Activated CD4-positive, alpha-beta T cell treated with anti-CD3 and anti-CD28 coated beads, Interleukin-10, Interleukin-2, amounts not matched to agents 100 ng/mL and 50 ng/mL, durations not matched to agents 16 hours and 8 hours (primary cell): ENCODE results near the gene CREG1.
"Not testable (repeated sequence)": the region's sequence is repeated elsewhere in the genome, so short reads cannot be mapped to it uniquely, and the experiment has no call there.

ENCODE experiments used
- DNase-seq: peaks from one replicate; pipeline ENCODE4 v3.0.0-alpha.2; 2020

The CREG1 gene

DNA sequence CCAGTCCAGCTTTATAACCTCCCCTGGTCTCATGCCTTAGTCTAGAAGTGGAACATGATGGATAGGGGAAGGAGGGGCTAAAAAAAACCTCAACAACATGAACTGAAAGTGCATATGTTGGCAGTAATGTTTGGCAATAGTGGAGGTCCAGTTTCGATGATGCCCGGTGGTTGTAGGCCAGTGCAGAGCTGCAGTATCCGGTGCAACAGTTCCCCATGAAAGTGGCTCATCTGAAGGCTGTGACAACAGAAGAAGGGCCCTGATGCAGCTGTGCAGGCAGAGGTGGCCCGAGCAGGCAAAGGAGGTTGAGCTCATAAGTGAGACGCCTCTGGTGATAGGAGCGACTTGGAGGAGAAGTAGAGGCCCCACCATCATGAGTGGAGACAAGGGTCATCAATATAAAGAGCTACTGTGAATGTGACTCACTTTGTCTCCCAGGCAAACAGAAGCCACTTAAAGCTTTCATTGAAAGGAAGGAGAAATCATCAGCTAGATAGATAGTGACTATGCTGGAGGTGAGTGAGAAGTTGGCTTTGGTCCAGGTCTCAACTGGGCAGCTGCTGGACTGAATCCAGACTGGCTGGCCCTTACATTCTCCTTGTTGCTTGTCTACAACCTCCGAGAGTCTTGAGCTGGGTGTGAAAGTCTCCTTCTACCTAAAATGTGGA, 10.2 kb upstream of the CREG1 start:
- no peak for DNase-seq

DNA sequence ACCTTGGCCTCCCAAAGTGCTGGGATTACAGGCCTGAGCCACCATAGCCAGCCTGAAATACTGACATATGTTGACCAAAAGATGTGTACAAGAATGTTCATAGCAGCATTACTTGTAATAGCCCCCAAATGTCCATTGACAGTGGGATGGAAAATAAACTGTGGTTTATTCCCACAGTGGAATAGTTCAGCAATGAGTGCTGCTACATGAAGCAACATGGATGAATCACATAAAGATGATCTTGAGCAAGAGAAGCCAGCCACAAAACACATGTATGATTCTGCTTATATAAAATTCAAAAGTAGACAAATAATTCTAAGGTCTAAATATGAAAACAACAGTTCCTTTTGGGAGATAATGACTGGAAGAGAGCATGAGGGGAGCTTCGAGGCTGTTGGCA, 9.1 kb upstream of the CREG1 start:
- no peak for DNase-seq

DNA sequence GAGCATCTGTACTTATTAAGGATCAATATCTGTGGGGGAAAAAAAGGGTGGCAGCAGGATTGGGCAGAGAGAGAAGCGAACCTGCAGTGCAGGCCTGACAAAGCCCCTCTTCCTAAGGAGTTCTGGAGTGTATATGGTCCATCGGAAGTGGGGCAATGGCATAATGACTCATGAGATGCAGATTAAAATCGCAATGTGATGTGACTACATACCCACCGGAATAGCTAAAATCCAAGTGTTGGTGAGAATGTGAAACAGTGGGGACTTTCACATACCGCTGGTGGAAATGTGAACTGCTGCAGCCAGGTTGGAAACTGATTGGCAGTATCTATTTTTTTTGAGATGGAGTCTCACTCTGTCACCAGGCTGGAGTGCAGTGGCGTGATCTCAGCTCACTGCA, 8.2 kb upstream of the CREG1 start:
- no peak for DNase-seq

DNA sequence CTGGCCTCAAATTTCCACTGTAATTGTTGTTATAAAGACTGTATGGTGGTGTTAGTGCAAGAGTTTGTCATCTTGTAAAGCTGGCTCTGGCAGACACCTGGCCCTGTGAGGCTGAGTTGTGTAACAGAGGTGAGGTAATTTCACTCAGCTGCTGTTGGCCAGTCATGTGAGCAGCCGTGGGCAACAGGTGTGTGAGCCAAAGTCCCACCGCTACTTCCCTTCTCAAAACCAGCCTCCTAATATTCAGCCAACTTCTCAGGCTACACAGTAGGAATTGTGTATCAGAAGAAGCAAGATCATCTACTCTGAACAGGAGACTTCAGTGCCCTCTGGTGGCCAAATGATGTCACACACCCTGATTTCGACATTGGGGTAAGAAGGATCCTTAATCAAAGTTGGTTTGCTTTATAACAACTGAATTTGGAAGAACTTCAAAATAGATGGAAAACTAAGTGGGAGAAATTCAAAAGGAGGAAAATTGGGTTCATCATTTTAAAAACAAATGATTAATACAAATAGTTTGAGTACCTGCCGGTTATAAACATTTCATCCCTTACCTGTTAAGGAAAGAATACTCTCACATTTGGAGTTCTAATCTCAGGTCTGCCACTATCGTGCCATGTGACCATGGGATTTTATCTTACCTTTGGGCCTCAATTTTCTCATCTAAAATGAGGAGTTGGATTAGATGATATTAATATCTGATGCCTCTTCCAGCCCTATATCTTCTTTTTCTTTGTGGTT, 2.6 kb upstream of the CREG1 start:
- peak; percentile 79 for DNase-seq

DNA sequence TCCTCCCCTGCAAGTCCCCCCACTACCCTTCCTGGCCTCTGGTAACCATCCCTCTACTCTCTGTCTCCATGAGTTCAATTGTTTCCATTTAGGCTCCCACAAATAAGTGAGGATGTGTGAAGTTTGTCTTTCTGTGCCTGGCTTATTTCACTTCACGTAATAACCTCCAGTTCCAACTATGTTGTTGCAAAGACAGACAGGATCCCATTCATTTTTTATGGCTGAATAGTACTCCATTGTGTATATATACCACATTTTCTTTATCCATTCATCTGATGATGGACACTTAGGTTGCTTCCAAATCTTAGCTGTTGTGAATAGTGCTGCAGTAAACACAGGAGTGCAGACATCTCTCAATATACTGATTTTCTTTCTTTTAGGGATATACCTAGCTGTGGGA, 1.5 kb upstream of the CREG1 start:
- DNase-seq, result not testable (repeated sequence)

DNA sequence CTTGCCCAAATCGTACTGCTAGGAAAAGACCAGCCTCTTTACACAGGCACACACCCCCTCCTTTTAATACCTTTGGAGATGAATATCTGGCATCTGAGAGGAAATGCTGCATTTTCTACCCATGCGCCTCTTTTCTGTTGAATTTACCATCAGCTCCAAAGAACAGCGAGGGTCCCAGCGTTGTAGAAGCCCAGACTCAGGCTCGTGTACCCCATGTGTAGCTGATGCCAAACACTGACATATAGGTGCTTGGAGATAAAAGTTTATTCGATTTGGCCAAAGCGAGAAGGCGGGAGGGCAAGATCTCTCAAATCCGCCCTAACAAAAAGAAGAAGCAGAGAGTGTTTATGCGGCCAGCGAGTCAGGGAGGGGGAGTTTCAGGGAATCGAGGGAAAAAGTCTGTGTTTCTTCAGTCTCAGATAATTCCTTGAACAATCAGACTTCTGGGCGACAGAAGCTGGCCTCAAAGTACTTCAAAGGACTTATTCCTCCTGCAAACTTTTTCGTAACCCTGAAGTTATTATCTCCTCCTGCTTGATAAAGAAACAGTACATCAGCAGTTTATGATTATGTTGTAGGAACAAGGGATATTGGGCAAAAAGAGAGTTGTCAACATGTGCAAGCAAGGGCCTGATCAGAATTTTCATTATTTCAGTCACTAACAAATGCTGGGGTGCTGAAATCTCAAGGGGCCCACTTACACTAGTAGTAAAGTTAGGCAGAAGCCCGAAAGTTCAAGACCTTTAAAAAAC, 642 bp upstream of the CREG1 start:
- no peak for DNase-seq

DNA sequence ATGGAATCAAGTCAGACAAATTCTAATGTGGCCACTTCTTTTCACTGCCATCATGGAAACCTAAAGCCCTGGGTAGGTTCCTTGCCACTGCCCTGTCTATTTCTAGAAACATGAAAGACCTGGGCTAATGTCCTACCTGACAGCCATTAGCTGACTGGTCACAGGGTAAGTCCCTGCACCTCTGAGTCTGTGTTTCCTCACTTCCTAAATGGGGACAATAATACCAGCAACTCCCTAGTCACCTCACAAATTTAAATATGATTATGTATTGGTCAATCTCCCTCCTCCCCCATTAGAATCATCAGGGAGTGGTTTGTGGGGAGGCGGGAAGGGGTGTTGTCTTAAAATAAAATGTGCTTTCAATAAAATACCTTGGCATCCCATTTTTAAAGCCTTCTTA, 2.2 kb downstream of the CREG1 start:
- peak; percentile 26 for DNase-seq

DNA sequence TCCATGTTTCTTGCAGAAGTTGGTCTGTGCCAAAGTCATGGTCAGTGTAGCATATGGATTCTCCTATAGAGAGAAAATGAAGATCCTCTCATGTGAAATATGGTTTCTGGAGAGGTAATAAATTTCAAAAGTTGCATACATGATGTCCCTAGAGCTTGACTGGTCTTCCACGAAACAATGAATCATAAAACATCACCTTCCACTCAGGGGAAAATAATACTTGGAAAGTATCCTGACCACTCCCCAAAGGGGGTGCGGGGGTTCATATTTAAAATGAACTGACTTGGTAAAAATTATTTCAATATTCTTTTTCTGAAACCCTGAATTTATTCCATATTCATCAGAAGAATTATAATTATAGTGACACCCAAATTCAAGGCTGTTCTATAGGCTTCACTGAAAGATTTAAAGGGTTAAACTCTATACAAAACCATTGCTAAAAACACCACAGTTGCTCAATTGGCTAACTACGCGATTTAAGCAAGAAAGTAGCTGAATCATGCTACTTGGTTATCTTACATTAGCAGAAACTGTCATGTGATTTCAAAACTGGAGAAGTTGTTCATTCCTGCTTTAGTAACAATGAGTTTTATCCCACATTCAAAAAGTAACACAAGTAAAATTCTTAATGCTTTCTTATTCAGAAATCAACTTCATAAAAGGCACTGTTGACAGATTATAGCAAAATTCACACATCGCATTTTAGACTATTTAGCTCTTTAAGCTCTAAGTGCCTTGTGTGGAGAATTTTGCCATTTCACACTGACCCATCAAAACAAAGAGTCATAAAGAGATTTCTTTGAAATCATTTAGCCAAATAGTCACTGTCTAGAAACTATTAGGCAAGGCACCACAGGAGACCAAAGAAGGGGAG, 5.3 kb downstream of the CREG1 start:
- DNase-seq, result peak; percentile 42

DNA sequence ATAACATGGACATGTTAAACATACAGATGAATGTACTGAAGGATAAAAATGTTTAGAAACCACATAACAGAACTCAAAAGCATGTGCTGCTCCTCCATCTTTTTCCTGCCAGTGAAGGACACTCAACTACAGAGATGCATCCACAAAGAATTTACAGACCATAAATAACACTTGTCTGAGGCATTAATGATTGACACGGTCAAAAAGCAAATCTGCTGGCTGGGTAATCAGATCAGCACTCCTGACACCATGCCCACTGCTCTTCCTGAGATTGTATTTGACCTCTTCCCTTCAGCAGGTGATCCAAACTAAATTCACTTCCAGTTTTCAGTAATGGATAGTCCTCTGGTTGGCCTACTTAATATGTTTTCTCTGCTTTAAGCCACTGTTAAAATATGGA, 6.6 kb downstream of the CREG1 start:
- no peak for DNase-seq

DNA sequence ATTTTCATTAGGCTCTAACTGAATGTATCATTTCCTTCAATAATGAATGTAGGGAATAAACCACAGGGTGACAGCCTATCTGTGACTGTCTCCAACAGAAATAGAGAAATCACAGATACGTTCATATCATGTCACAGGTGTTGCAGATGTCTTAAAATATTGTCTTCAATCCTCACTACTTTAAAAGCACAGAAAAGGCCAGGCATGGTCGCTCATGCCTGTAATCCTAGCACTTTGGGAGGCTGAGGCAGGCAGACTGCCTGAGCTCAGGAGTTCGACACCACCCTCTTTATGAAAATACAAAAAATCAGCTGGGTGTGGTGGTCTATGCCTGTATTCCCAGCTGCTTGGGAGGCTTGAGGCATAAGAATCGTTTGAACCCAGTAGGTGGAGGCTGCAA, 8.2 kb downstream of the CREG1 start:
- no peak for DNase-seq

DNA sequence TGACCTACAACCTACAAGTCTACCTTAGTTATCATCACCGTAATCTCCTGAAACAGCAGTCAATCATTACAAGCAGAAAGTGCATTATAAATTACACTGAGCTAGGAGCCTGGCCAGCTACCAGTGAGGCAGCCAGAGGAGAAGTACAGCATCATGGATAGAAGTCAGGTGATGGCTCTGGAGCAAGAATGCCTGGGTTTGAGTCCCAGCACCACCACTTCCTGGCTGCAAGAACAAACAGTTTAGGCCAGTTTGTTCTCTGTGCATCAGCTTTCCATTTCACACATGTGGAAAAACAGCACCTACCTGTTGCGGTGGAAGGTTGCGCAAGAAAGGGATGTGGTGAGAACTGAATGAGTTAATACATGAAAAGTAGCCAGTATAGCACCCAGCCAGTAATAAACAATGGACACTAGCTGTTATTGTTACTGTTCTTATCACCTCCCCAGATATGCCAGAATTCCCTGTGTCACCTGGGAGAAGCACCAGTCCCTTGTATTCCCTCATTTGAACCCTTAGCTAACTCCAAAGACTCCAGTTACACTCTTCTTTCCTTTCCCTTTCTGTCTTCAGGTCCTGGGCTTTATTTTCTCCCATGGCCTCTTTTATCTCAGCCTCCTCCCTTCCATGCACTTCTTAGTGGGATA, 9.0 kb downstream of the CREG1 start:
- DNase-seq, result peak; percentile 82

DNA sequence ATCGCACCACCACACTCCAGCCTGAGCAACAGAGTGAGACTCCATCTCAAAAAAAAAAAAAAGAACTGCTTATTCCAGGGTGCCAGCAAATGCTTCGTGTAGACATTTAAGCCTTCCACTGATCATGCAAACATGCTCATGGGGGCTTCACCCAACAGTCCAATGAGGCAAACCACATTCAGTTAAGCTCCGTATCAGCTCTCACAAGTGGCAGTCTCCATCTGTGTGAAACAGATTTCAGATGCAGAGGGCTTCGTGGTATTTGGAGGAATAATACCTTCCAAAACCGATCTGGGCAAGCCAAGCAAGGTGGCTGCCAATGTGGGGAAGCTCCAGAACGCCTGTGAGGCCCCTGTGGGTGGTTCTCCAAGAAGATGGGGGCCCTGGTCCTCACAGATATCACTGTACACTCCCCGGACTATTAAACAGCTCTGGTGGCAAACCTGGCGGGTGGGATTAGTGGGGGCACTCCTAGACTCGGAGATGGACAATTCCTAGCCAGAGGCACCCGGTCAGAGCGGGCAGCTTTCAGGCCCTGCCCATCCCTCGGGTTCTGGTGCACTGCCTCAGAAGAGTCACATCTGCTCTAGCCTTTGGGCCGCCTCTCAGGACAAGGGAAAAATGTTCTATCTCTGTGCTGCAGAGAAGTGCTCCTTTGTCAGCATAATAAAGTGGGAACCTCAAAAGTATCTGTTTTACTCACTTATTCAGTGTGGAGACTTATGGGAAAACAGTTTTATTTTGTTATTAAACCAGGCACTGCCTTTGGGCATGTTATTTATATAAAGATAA, 10.2 kb downstream of the CREG1 start:
- DNase-seq, result peak; percentile 29

DNA sequence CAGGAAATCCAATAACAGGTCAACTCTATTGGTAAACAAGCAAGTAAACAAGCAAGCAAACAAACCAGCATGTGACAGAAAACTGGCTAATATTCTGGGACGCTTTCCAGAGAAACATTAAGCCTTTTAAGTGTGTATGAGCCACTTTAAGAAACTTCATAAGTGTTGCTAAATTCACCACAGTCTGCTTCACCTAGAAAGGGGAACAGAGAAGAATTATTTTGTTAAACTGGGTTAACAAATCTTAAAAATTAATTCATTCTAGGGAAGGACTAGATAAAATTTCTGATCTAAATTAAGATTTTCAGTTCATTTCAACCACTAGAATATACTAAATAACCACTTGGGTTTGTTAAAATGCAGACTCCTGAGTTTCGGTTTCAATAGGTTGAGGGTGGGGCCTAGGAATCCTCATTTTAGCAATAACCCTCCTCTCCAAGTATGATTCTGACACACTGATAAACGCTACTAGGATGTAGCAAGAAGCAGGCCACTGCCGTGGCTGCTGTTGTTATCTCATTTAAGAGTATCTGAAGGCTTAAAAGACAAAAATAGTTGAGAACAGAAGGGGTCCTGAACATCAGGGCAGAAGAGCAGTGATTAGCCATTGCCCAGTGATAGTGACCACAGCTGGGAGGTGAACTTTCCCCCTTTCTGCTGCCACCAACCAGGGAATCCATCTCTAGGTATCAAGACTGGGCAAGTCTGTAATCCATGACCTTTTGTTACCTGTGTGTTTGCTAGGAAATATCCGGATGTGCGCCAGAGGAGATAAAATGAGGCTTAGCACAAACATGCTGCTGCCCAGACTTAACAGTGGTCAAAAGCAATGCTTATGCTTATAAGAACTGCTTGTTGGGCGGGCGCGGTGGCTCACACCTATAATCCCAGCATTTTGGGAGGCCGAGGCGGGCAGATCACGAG, 11.2 kb downstream of the CREG1 start:
- peak; percentile 85 for DNase-seq

DNA sequence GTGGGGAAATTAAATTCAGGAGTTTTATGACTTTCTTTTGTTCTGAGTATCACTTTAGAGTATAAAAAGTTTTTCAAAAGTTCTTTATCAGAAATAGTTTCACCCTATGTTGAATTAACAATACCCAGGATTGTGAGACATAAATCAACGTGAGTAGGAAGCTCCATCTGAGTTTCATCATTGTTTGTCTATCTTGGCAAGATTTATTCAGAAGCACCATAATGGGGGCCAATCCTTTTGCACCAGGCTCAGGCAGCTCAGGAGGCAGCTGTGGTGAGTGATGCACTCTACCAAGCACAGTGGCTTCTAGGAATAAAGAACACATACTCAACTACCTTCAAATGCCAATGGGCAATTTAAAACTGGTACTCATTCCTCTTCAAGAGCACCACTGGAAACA, 12.0 kb downstream of the CREG1 start:
- DNase-seq, result peak; percentile 50

DNA sequence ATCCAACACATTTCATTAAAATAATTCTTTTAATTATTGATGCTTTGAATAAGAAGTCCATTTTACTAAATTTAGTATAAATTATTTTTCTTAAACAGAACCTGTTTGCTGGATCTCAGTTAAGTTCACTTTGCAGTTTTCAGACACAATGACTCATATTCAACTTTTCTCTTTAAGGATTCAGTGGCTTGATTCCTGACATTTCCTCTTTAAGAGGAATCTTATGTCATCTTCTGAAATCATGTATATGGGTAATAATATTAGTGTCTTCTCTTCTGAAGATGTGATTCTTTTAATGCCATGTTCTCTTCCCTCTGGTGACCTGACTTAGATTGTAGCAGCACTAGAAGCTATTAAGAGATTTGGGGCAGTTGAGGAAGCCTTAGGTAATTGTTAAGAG, 12.6 kb downstream of the CREG1 start:
- no peak for DNase-seq

DNA sequence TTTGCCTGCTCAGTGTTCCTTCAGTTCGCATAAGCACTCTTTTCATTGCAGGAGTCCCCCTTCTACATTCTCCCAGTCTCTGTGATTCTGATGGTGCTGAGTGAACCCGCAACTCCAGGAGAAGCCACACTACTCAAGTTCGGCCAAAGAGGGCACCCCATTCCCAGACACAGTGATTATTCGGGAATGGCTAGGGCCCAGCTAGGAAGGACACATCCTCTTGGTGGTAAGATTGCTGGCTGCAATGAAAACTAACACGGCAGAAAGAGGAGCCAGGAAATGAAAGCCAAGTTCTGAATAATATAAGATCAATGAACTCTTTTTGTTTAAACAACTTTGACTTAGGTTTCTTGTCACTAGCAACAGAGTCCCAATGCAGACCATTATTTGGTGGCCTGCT, 14.9 kb downstream of the CREG1 start:
- DNase-seq, result no peak

DNA sequence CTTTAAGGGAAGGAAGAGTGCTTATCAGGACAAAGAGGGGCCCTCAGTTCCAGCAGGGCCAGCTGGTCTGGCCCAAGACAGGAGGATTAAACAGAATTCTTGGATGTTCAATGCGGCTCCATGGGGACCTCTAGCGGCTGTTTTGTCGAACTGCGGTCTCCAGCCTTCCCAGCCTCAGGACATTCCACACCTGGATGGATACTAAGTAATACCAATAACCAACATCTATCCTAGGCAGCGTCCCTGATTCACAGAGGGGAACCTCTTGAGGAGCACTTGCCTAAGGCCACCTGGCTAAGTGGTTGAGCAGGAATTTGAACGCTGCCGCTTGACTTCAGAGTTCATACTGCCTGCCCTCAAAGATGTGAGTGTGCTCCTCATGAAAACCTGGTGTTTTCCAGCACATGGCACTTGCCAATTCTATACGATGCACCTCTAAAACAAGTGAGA, 19.7 kb downstream of the CREG1 start:
- peak; percentile 69 for DNase-seq

DNA sequence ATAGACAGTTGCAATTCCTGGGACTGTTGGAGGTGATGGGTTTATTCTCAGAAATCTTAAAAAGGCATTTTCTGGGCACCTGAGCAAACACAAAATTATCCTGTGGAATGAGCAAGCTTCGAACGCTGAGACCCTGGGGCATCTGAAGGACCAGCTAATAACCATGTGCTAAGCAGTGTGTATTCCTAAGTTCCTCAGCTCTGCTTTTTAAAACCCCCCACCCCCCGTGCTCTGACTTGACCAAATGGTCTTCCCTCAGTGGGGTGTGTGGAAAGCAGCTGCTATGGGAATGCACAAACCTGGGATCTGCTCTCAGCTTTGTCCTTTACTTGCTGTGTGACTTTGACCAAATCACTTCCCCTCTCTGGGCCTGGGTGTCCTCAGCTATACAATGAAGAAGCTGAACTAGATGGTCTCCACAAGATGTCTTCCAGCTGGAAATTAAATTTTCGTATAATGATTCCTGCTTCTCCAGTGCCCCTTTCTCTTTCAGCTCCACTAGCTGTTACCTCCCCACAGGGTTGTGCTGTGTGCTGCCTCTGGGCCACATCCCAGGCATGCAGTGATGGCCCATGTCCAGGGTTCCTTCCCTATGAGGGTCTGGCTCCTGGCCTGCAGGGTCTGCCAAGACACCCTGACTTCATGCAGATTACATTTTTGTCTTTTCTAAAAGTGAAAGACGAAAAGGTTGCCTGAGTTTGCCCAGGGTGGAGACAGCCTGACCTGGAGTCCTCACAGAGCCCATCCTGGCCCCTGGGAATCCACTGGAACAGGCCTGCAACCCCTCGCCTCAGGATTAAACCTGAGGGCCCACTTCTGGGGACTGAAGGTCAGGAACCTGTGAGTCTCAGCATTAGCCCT, 20.4 kb downstream of the CREG1 start:
- DNase-seq, result no peak

DNA sequence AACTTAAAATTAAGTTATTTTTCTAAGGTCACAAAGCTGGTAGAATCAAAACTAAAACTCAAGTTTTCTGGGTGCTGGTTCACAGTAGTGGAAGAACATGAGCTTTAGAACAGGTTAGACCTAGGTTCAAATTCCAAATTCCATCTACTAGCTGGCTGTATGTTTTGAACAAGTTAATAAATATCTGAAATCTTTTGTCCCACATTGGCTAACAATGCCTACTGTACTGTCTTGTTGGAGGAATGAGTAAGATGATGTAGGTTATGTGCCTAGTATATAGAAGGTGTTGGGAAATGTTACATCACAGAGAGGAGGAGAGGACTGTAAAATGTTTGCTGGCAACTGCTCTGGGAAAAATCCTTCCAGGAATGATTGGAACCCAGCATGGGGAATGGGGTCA, 21.2 kb downstream of the CREG1 start:
- DNase-seq, result no peak
